ENCODE results near the gene EIF4G3. TPM values are rescaled to one million over a fixed set of nuclear protein-coding genes. Genes with fewer than 3 reads are reported as not detected.
A peak's percentile ranks its signal among the peaks of the same experiment; 100 is the strongest.

Gene EIF4G3
- 10 to 100 TPM; 38.7 to 58.1 (median 48.2) TPM for total RNA-seq
- polyA plus RNA-seq, result 10 to 100 TPM; 11.3 to 58.1 (median 24.6) TPM
- long read RNA-seq, donor 1, partial matches to known transcripts, result 13 of 18 reads
- long read RNA-seq, donor 1, other reads (novel, unspliced or antisense), result 5 of 18 reads
- long read RNA-seq, donor 2, partial matches to known transcripts, result 18 of 23 reads
- long read RNA-seq, donor 2, other reads (novel, unspliced or antisense), result 5 of 23 reads

- Histone ChIP-seq H3K4me1 (peaks cover 22% of the 10 kb centered on the region), H3K4me3 (peak within 1 kb of the TSS; percentile 98), H3K27me3 (ENCODE audit: insufficient read depth in 3 of 3, low read length in 2 of 3) (no peaks in the 10 kb centered on the region), H3K36me3 (ENCODE audit: insufficient read depth in 1 of 2, low read depth in 1 of 2) (no peaks in the 10 kb centered on the region), H3K9me3 (no peaks in the 10 kb centered on the region), H3K27ac (peak within 1 kb of the TSS; percentile 85)
- WGBS, 3 donors, result 2% methylated on average over 67 to 90 of the region's 90 CpGs
- peak; percentile 98 to 99 for DNase-seq
- intact Hi-C loops (cut with DNase I), result loop anchor here (5.0 kb wide), 2 partner anchors 185 to 280 kb away; no protein-coding TSS in a partner anchor
- no peak for TF ChIP-seq CTCF (IDR thresholded peaks at IDR 0.05)
- ATAC-seq, result peak; percentile 96 to 98 (median 98)
Measured at GRCh38 chr1:21176586-21177555, at the start of gene EIF4G3. Gene EIF4G3, minus strand, starts transcription at chr1:21176897. Its CDS starts 174,155 bp downstream, at chr1:21002742.

- Histone ChIP-seq H3K4me3 (no peak overlapping the region), H3K27me3 (ENCODE audit: insufficient read depth in 3 of 3, low read length in 2 of 3) (no peaks in the 10 kb centered on the region), H3K4me1 (no peaks in the 10 kb centered on the region), H3K36me3 (ENCODE audit: insufficient read depth in 1 of 2, low read depth in 1 of 2) (peaks cover 4 to 62% of the 10 kb centered on the region in 2 donors), H3K9me3 (no peaks in the 10 kb centered on the region), H3K27ac (no peak overlapping the region)
- ATAC-seq, result no peak
- TF ChIP-seq CTCF (IDR thresholded peaks at IDR 0.05), result no peak
- 93 to 97% (median 95%) methylated on average over 32 to 33 of the region's 33 CpGs for WGBS, 3 donors
- DNase-seq, result no peak
- intact Hi-C loops (cut with DNase I), result no loop called here
Measured at GRCh38 chr1:21225065-21225464, 48.4 kb upstream of the EIF4G3 start.

GRCh38 chr1:21220815-21221214 is 44.1 kb upstream of the EIF4G3 start:
- no peak for TF ChIP-seq CTCF (IDR thresholded peaks at IDR 0.05)
- intact Hi-C loops (cut with DNase I), result no loop called here
- H3K4me1 ChIP-seq, result no peaks in the 10 kb centered on the region
- H3K4me3 ChIP-seq, result no peak overlapping the region
- H3K36me3 ChIP-seq (ENCODE audit: insufficient read depth in 1 of 2, low read depth in 1 of 2), result peaks cover 4 to 54% of the 10 kb centered on the region in 2 donors
- DNase-seq, result no peak
- H3K9me3 ChIP-seq, result no peaks in the 10 kb centered on the region
- no peak overlapping the region for H3K27ac ChIP-seq
- 43 to 51% (median 45%) methylated on average over 7 of the region's 7 CpGs for WGBS, 3 donors
- ATAC-seq, result no peak
- H3K27me3 ChIP-seq (ENCODE audit: insufficient read depth in 3 of 3, low read length in 2 of 3), result no peaks in the 10 kb centered on the region

GRCh38 chr1:21219674-21220073 is 43.0 kb upstream of the EIF4G3 start:
- Histone ChIP-seq H3K9me3 (no peaks in the 10 kb centered on the region), H3K27ac (no peak overlapping the region), H3K27me3 (ENCODE audit: insufficient read depth in 3 of 3, low read length in 2 of 3) (no peaks in the 10 kb centered on the region), H3K4me3 (no peak overlapping the region), H3K36me3 (ENCODE audit: insufficient read depth in 1 of 2, low read depth in 1 of 2) (peaks cover 0 to 47% of the 10 kb centered on the region in 2 donors), H3K4me1 (no peaks in the 10 kb centered on the region)
- ATAC-seq (no peak), DNase-seq (no peak)
- WGBS, 3 donors, result 91 to 96% (median 92%) methylated on average over 21 of the region's 21 CpGs
- TF ChIP-seq CTCF (IDR thresholded peaks at IDR 0.05), result no peak
- intact Hi-C loops (cut with DNase I), result no loop called here
